ENCODE results near the gene PHF14. TPM values are rescaled to one million over a fixed set of nuclear protein-coding genes. Genes with fewer than 3 reads are reported as not detected.

PHF14 gene
- total RNA-seq, 1 donor = 35.6 TPM

GRCh38 chr7:11005202-11005601 lies 31.5 kb downstream of the PHF14 start:
- no peak for DNase-seq (ENCODE audit: low read depth)
- TF ChIP-seq CTCF (IDR thresholded peaks at IDR 0.05; ENCODE audit: insufficient read depth, low read length) = no peak
- no peak overlapping the region for H3K4me3 ChIP-seq (ENCODE audit: low read depth, low read length)

GRCh38 chr7:11006291-11006690 lies 32.6 kb downstream of the PHF14 start:
- DNase-seq (ENCODE audit: low read depth) = no peak
- no peak for TF ChIP-seq CTCF (IDR thresholded peaks at IDR 0.05; ENCODE audit: insufficient read depth, low read length)
- no peak overlapping the region for H3K4me3 ChIP-seq (ENCODE audit: low read depth, low read length)

GRCh38 chr7:11009631-11010030 lies 36.0 kb downstream of the PHF14 start:
- DNase-seq (ENCODE audit: low read depth) = peak; percentile 11
- no peak for TF ChIP-seq CTCF (IDR thresholded peaks at IDR 0.05; ENCODE audit: insufficient read depth, low read length)
- no peak overlapping the region for H3K4me3 ChIP-seq (ENCODE audit: low read depth, low read length)

- no peak for DNase-seq (ENCODE audit: low read depth)
- TF ChIP-seq CTCF (IDR thresholded peaks at IDR 0.05; ENCODE audit: insufficient read depth, low read length) = no peak
- H3K4me3 ChIP-seq (ENCODE audit: low read depth, low read length) = no peak overlapping the region
Measured at GRCh38 chr7:11021468-11021867, 47.8 kb downstream of the PHF14 start.

- H3K4me3 ChIP-seq (ENCODE audit: low read depth, low read length) = no peak overlapping the region
- TF ChIP-seq CTCF (IDR thresholded peaks at IDR 0.05; ENCODE audit: insufficient read depth, low read length) = no peak
- no peak for DNase-seq (ENCODE audit: low read depth)
Measured at GRCh38 chr7:11026452-11027359, 53.0 kb downstream of the PHF14 start.

- DNase-seq (ENCODE audit: low read depth) = no peak
- H3K4me3 ChIP-seq (ENCODE audit: low read depth, low read length) = no peak overlapping the region
- TF ChIP-seq CTCF (IDR thresholded peaks at IDR 0.05; ENCODE audit: insufficient read depth, low read length) = no peak
Measured at GRCh38 chr7:11035661-11036060, 62.0 kb downstream of the PHF14 start.
